NT2/D1 (cell line): ENCODE data around the gene SS18L1.

Source experiments
- DNase-seq: peaks from one replicate; pipeline ENCODE4 v3.0.0-alpha.2; 2011; ENCODE audit warnings: low read depth, low spot score
- H3K27me3 ChIP-seq: 2 replicates; pipeline ENCODE4 v1.6.0; 2011; ENCODE audit warnings: mild to moderate bottlenecking; ENCODE audit not compliant: insufficient read length, insufficient read depth
- H3K36me3 ChIP-seq: 2 replicates; pipeline ENCODE4 v1.6.1; 2011; ENCODE audit warnings: mild to moderate bottlenecking, low read length, mixed read lengths; ENCODE audit not compliant: insufficient read depth, insufficient read length
- H3K4me1 ChIP-seq: 2 replicates; pipeline ENCODE4 v1.5.1; 2011; ENCODE audit not compliant: insufficient read depth, insufficient read length
- H3K4me3 ChIP-seq: 2 replicates; pipeline ENCODE4 v1.5.1; 2011; ENCODE audit warnings: low read depth; ENCODE audit not compliant: insufficient read length
- H3K9ac ChIP-seq: 2 replicates; pipeline ENCODE4 v1.6.0; 2011; ENCODE audit warnings: low read depth; ENCODE audit not compliant: insufficient read length
- H3K9me3 ChIP-seq: 2 replicates; pipeline ENCODE4 v1.5.1; 2011; ENCODE audit warnings: mild to moderate bottlenecking, low read length; ENCODE audit not compliant: insufficient read depth
- SUZ12 ChIP-seq: IDR thresholded peaks from 2 replicates; pipeline ENCODE4 v1.6.1; 2011; ENCODE audit not compliant: insufficient read length, insufficient read depth; ENCODE audit errors: extremely low read depth
- YY1 ChIP-seq: IDR thresholded peaks from 2 replicates; pipeline ENCODE4 v1.6.1; 2011; ENCODE audit not compliant: insufficient read length, insufficient read depth
- ZNF274 ChIP-seq: IDR thresholded peaks from 2 replicates; pipeline ENCODE4 v1.6.1; 2011; ENCODE audit warnings: mild to moderate bottlenecking, low read depth, low read length

The SS18L1 gene

GRCh38 chr20:62220666-62221568 is 77.3 kb downstream of the SS18L1 start:
- Histone ChIP-seq H3K27me3 (peaks cover 73% of the 10 kb centered on the region), H3K9ac (peak overlapping the region; percentile 26), H3K36me3 (no peaks in the 10 kb centered on the region), H3K4me3 (peak overlapping the region; percentile 26), H3K4me1 (peaks cover 32% of the 10 kb centered on the region), H3K9me3 (no peaks in the 10 kb centered on the region)
- no peak for DNase-seq
- TF ChIP-seq ZNF274 (no peak), YY1 (no peak), SUZ12 (peak; percentile 89)

- Histone ChIP-seq H3K9me3 (no peaks in the 10 kb centered on the region), H3K27me3 (peaks cover 74% of the 10 kb centered on the region), H3K9ac (no peak overlapping the region), H3K36me3 (no peaks in the 10 kb centered on the region), H3K4me1 (peaks cover 36% of the 10 kb centered on the region), H3K4me3 (no peak overlapping the region)
- DNase-seq = no peak
- TF ChIP-seq ZNF274 = no peak
Measured at GRCh38 chr20:62222266-62222850, 78.8 kb downstream of the SS18L1 start.

GRCh38 chr20:62222972-62223371 is 79.4 kb downstream of the SS18L1 start:
- no peaks in the 10 kb centered on the region for H3K9me3 ChIP-seq
- H3K9ac ChIP-seq = no peak overlapping the region
- H3K36me3 ChIP-seq = no peaks in the 10 kb centered on the region
- peaks cover 34% of the 10 kb centered on the region for H3K4me1 ChIP-seq
- DNase-seq = no peak
- peaks cover 68% of the 10 kb centered on the region for H3K27me3 ChIP-seq
- TF ChIP-seq YY1 = no peak
- TF ChIP-seq ZNF274 = no peak
- TF ChIP-seq SUZ12 = no peak
- no peak overlapping the region for H3K4me3 ChIP-seq

- Histone ChIP-seq H3K27me3 (peaks cover 62% of the 10 kb centered on the region), H3K4me1 (peaks cover 34% of the 10 kb centered on the region), H3K9ac (no peak overlapping the region), H3K36me3 (no peaks in the 10 kb centered on the region), H3K9me3 (no peaks in the 10 kb centered on the region), H3K4me3 (no peak overlapping the region)
- no peak for TF ChIP-seq ZNF274
- no peak for TF ChIP-seq YY1
- no peak for TF ChIP-seq SUZ12
- DNase-seq = no peak
Measured at GRCh38 chr20:62223571-62223970, 80.0 kb downstream of the SS18L1 start.

- Histone ChIP-seq H3K27me3 (peaks cover 55% of the 10 kb centered on the region), H3K36me3 (no peaks in the 10 kb centered on the region), H3K9ac (no peak overlapping the region), H3K9me3 (no peaks in the 10 kb centered on the region), H3K4me3 (no peak overlapping the region), H3K4me1 (peaks cover 30% of the 10 kb centered on the region)
- no peak for DNase-seq
- TF ChIP-seq YY1 (no peak), SUZ12 (no peak), ZNF274 (no peak)
Measured at GRCh38 chr20:62224113-62224855, 80.7 kb downstream of the SS18L1 start.

GRCh38 chr20:62225026-62225425 is 81.5 kb downstream of the SS18L1 start:
- H3K36me3 ChIP-seq = no peaks in the 10 kb centered on the region
- H3K4me3 ChIP-seq = no peak overlapping the region
- H3K9ac ChIP-seq = no peak overlapping the region
- TF ChIP-seq YY1 (no peak), ZNF274 (no peak), SUZ12 (no peak)
- DNase-seq = no peak
- peaks cover 51% of the 10 kb centered on the region for H3K27me3 ChIP-seq
- H3K9me3 ChIP-seq = no peaks in the 10 kb centered on the region
- peaks cover 27% of the 10 kb centered on the region for H3K4me1 ChIP-seq
